Measurements from ENCODE around the gene LTA4H. TPM values are rescaled to one million over a fixed set of nuclear protein-coding genes. Genes with fewer than 3 reads are reported as not detected.

The LTA4H gene
- total and polyA plus RNA-seq, 2 of the 4 experiments (the other 2 are of a cell fraction) = 41.0 to 43.3 TPM

GRCh38 chr12:95978351-95978750 is 57.0 kb downstream of the LTA4H start:
- CTCF ChIA-PET = interaction anchor here (1.1 kb wide), 1 partner anchor 12 kb away, joined by 5 read pairs; no protein-coding TSS in a partner anchor
- dilution Hi-C loops (cut with HindIII; ENCODE audit: low sequenced_read_pairs, unreplicated experiment) = no loop called here
- in situ Hi-C loops (cut with MboI; ENCODE audit: low sequenced_read_pairs) = no loop called here

More at GRCh38 chr12:95978351-95978750, 57.0 kb downstream of the LTA4H start:
- H4K8ac ChIP-seq (ENCODE audit: low read depth in 2 of 2, low read length in 2 of 2) = no peak overlapping the region
- no peak overlapping the region for H2AK5ac ChIP-seq (ENCODE audit: low read depth, low read length)
- no peak overlapping the region for H3K18ac ChIP-seq (ENCODE audit: low read depth, low read length)
- H3K56ac ChIP-seq (ENCODE audit: extremely low read depth, insufficient read depth, low read length) = no peak overlapping the region
- H3K14ac ChIP-seq (replicated peaks; ENCODE audit: low read depth, low read length) = no peak overlapping the region
- WGBS, 2 experiments (ENCODE audit: extremely low coverage in 2 of 2, insufficient read length in 1 of 2) = 80% methylated on average over 2 of the region's 5 CpGs; no CpG with 5 or more reads in 1 of the 2 experiments
- H3K9me1 ChIP-seq (ENCODE audit: insufficient read depth, low read length) = no peaks in the 10 kb centered on the region
- intact Hi-C loops (cut with micrococcal nuclease) = no loop called here
- H3K4ac ChIP-seq (ENCODE audit: low read depth, low read length) = no peak overlapping the region
- H3K4me1 ChIP-seq (ENCODE audit: control insufficient read depth, insufficient read depth, low read length) = no peaks in the 10 kb centered on the region
- no peak overlapping the region for H3K27ac ChIP-seq (ENCODE audit: insufficient read depth, low read length)
- no peak overlapping the region for H3K9ac ChIP-seq (ENCODE audit: low read depth, low read length)
- peaks cover 8% of the 10 kb centered on the region for H3K27me3 ChIP-seq (ENCODE audit: control insufficient read depth, insufficient read depth, low read length)
- ATAC-seq (ENCODE audit: low read depth) (no peak), DNase-seq (no peak)
- no peaks in the 10 kb centered on the region for H3K36me3 ChIP-seq (ENCODE audit: control insufficient read depth, insufficient read depth, low read length)
- no peak for TF ChIP-seq RAD21 (IDR thresholded peaks at IDR 0.05; ENCODE audit: low read length)
- no peak for TF ChIP-seq ELK1 (IDR thresholded peaks at IDR 0.05; ENCODE audit: borderline replicate concordance, low read depth, low read length)
- TF ChIP-seq BHLHE40 (IDR thresholded peaks at IDR 0.05; ENCODE audit: low read depth, low read length) = no peak
- no peak for TF ChIP-seq CEBPB (IDR thresholded peaks at IDR 0.05; ENCODE audit: low read depth, low read length)
- no peak for TF ChIP-seq POLR2A (IDR thresholded peaks at IDR 0.05; ENCODE audit: low read depth, low read length)
- TF ChIP-seq MAFK (IDR thresholded peaks at IDR 0.05; ENCODE audit: low read depth, low read length) = no peak
- no peak for TF ChIP-seq NFE2L2 (IDR thresholded peaks at IDR 0.05; ENCODE audit: low read depth, low read length)
- no peak for TF ChIP-seq SMC3 (IDR thresholded peaks at IDR 0.05; ENCODE audit: low read depth, low read length)
- TF ChIP-seq FOS (IDR thresholded peaks at IDR 0.05; ENCODE audit: low read depth, low read length) = no peak
- TF ChIP-seq USF2 (IDR thresholded peaks at IDR 0.05; ENCODE audit: low read depth, low read length) = no peak
- no peak for TF ChIP-seq CTCF (conservative IDR thresholded peaks at IDR 0.05; ENCODE audit: low read depth, low read length)
- TF ChIP-seq MXI1 (IDR thresholded peaks at IDR 0.05; ENCODE audit: borderline replicate concordance, low read depth, low read length) = no peak
- no peak for TF ChIP-seq RCOR1 (IDR thresholded peaks at IDR 0.05; ENCODE audit: insufficient replicate concordance, low read length)
- no peak for TF ChIP-seq MAZ (IDR thresholded peaks at IDR 0.05; ENCODE audit: borderline replicate concordance, low read depth, low read length)
- no peak for TF ChIP-seq CHD1 (IDR thresholded peaks at IDR 0.05; ENCODE audit: low read depth, low read length)
- no peak overlapping the region for H3K4me3 ChIP-seq (ENCODE audit: insufficient read depth, low read depth, low read length)
- H2BK5ac ChIP-seq (ENCODE audit: low read depth, low read length, poor library complexity, severe bottlenecking) = no peak overlapping the region
- H4K20me1 ChIP-seq (ENCODE audit: insufficient read depth, low read length) = no peaks in the 10 kb centered on the region
- no peak overlapping the region for H2BK20ac ChIP-seq (ENCODE audit: low read depth, low read length)
- H2BK15ac ChIP-seq (ENCODE audit: low read depth, low read length) = no peak overlapping the region
- no TSS peak for BruUV-seq (replicated peaks)
- H4K91ac ChIP-seq (ENCODE audit: insufficient read depth, low read depth, low read length) = no peak overlapping the region
- H3K4me2 ChIP-seq (ENCODE audit: low read depth, low read length) = no peak overlapping the region
- no peak overlapping the region for H3K23ac ChIP-seq (ENCODE audit: low read depth, low read length)
- no peaks in the 10 kb centered on the region for H3K79me1 ChIP-seq (ENCODE audit: low read depth in 1 of 2, low read length in 2 of 2)
- H4K5ac ChIP-seq (ENCODE audit: low read depth, low read length) = no peak overlapping the region
- H2AK9ac ChIP-seq (replicated peaks; ENCODE audit: low read depth, low read length, poor library complexity) = no peak overlapping the region
- H2BK120ac ChIP-seq (ENCODE audit: low read depth, low read length) = no peak overlapping the region
- no peak overlapping the region for H2AFZ ChIP-seq (replicated peaks; ENCODE audit: low read length, poor library complexity)
- H3K9me3 ChIP-seq (ENCODE audit: control insufficient read depth, insufficient read depth, low read length) = no peaks in the 10 kb centered on the region
- POLR2A ChIA-PET (ENCODE audit: unreplicated experiment) = no interaction called here

All from IMR-90 (cell line).